Hematopoietic multipotent progenitor cell treated with erythropoietin and hydrocortisone succinate and interleukin-3 and kit ligand, for 4 days (in vitro differentiated cells): ENCODE results near the gene DENND2C.
A peak's percentile ranks its signal among the peaks of the same experiment; 100 is the strongest.

Experiments used
- DNase-seq: peaks from one replicate; pipeline ENCODE4 v3.0.0-alpha.2; 2015

The DENND2C gene

GRCh38 chr1:114671939-114672275 is 2.1 kb upstream of the DENND2C start:
- DNase-seq: no peak

GRCh38 chr1:114671011-114671938 is 1.4 kb upstream of the DENND2C start:
- DNase-seq: peak; percentile 65

- DNase-seq: peak; percentile 90
Measured at GRCh38 chr1:114670083-114671010, 498 bp upstream of the DENND2C start.

GRCh38 chr1:114668784-114669561 is 876 bp downstream of the DENND2C start:
- DNase-seq: peak; percentile 7

GRCh38 chr1:114668373-114668772 is 1.5 kb downstream of the DENND2C start:
- DNase-seq: no peak

- no peak for DNase-seq
Measured at GRCh38 chr1:114666954-114667353, 2.9 kb downstream of the DENND2C start.

GRCh38 chr1:114660238-114660637 is 9.6 kb downstream of the DENND2C start:
- DNase-seq: no peak

- DNase-seq: no peak
Measured at GRCh38 chr1:114651893-114652292, 18.0 kb downstream of the DENND2C start.

- peak; percentile 14 for DNase-seq
Measured at GRCh38 chr1:114648503-114648902, 21.3 kb downstream of the DENND2C start.

GRCh38 chr1:114641377-114641776 is 28.5 kb downstream of the DENND2C start:
- no peak for DNase-seq

- DNase-seq: no peak
Measured at GRCh38 chr1:114638910-114639309, 30.9 kb downstream of the DENND2C start.

- DNase-seq: no peak
Measured at GRCh38 chr1:114632427-114632826, 37.4 kb downstream of the DENND2C start.

GRCh38 chr1:114627107-114627506 is 42.7 kb downstream of the DENND2C start:
- DNase-seq: no peak

GRCh38 chr1:114623364-114623763 is 46.5 kb downstream of the DENND2C start:
- DNase-seq: no peak

GRCh38 chr1:114620419-114620818 is 49.4 kb downstream of the DENND2C start:
- DNase-seq: peak; percentile 8

GRCh38 chr1:114618606-114619005 is 51.2 kb downstream of the DENND2C start:
- no peak for DNase-seq

- DNase-seq: no peak
Measured at GRCh38 chr1:114610546-114611245, 59.2 kb downstream of the DENND2C start.

- DNase-seq: peak; percentile 1
Measured at GRCh38 chr1:114609826-114610225, 60.0 kb downstream of the DENND2C start.

- no peak for DNase-seq
Measured at GRCh38 chr1:114609026-114609425, 60.8 kb downstream of the DENND2C start.

- DNase-seq: no peak
Measured at GRCh38 chr1:114607223-114607622, 62.6 kb downstream of the DENND2C start.

GRCh38 chr1:114597949-114598348 is 71.9 kb downstream of the DENND2C start:
- no peak for DNase-seq

- DNase-seq: no peak
Measured at GRCh38 chr1:114595602-114596001, 74.2 kb downstream of the DENND2C start.
